MM.1S (cell line): ENCODE results near the gene COX7A1.

Experiments
- EZH2 ChIP-seq: fragments of 300-600 bp; sonication (generic); optimal IDR thresholded peaks from 2 replicates; pipeline ENCODE3; 2017; ENCODE audit warnings: low read depth, mild to moderate bottlenecking, antibody characterized with exemption, low read length, mixed read lengths
- EZH2phosphoT487 ChIP-seq: fragments of 300-600 bp; sonication (generic); IDR thresholded peaks from 2 replicates; pipeline ENCODE4 v1.6.1; 2018; ENCODE audit warnings: antibody characterized with exemption, low read length
- TF ChIP-seq, protein P1 (sequence below): fragments of 300-600 bp; sonication (generic); IDR thresholded peaks from 2 replicates; pipeline ENCODE4 v1.5.1; 2016; ENCODE audit warnings: antibody characterized with exemption, low read length, mixed read lengths

DNA sequence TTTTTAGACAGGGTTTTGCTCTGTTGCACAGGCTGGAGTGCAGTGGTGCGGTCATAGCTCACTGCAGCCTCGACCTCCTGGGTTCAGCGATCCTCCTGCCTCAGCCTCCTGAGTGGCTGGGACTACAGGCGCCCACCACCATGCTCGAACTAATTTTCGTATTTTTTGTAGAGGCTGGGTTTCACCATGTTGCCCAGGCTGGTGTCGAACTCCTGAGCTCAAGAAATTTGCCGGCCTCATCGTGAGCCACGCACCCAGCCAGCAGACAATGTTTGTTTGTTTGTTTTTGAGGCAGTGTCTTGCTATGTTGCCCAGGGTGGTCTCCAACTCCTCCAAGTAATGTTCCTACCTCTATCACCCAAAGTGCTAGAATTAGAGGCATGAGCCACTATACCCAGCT is 879 bp upstream of the COX7A1 start:
- TF ChIP-seq, protein P1, sequence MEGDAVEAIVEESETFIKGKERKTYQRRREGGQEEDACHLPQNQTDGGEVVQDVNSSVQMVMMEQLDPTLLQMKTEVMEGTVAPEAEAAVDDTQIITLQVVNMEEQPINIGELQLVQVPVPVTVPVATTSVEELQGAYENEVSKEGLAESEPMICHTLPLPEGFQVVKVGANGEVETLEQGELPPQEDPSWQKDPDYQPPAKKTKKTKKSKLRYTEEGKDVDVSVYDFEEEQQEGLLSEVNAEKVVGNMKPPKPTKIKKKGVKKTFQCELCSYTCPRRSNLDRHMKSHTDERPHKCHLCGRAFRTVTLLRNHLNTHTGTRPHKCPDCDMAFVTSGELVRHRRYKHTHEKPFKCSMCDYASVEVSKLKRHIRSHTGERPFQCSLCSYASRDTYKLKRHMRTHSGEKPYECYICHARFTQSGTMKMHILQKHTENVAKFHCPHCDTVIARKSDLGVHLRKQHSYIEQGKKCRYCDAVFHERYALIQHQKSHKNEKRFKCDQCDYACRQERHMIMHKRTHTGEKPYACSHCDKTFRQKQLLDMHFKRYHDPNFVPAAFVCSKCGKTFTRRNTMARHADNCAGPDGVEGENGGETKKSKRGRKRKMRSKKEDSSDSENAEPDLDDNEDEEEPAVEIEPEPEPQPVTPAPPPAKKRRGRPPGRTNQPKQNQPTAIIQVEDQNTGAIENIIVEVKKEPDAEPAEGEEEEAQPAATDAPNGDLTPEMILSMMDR, result no peak
- TF ChIP-seq EZH2 (no peak), EZH2phosphoT487 (no peak)
